ENCODE results near the gene EPHA6.

GRCh38 chr3:97719156-97719821 lies 904.9 kb downstream of the EPHA6 start:
- TF ChIP-seq EZH2 (IDR thresholded peaks at IDR 0.05; ENCODE audit: insufficient read depth, poor library complexity, severe bottlenecking) (no peak), EZH2phosphoT487 (IDR thresholded peaks at IDR 0.05; ENCODE audit: insufficient read depth, low read depth) (no peak)

Data from GM23248 (cell line).